H1 (cell line): ENCODE measurements around the gene BSND. TPM values are rescaled to one million over a fixed set of nuclear protein-coding genes. Genes with fewer than 3 reads are reported as not detected.

Experiments
- CTCF ChIA-PET: fragments of 300-600 bp; sonication (Branson Sonifier 250); formaldehyde crosslinking; loops from one replicate; lab custom pipeline; 2021; ENCODE audit not compliant: partially characterized antibody; lab: Charles Lee
- POLR2A ChIA-PET: fragments of 300-600 bp; sonication (Branson Sonifier 250); formaldehyde crosslinking; loops from one replicate; lab custom pipeline; 2021; ENCODE audit warnings: inconsistent platforms; ENCODE audit not compliant: partially characterized antibody; lab: Charles Lee
- DNase-seq, 2 experiments: peaks; one replicate each; pipeline versions ENCODE4 v3.0.0 to v3.0.0-alpha.2; 2010 to 2022; ENCODE audit warnings: low spot score in 2 of 2, low read depth in 1 of 2, mixed read lengths in 1 of 2
- FAIRE-seq: peaks from 2 replicates; lab custom pipeline; 2011; peaks lifted over from hg19 to GRCh38; lab: Jason Lieb, UNC
- H2AFZ ChIP-seq: 2 replicates; pipeline ENCODE4 v1.8.1; 2012; ENCODE audit warnings: low read length, inconsistent platforms
- H2AK5ac ChIP-seq: 2 replicates; pipeline ENCODE4 v1.6.1; 2013; ENCODE audit warnings: low read depth, low read length
- H2BK120ac ChIP-seq: replicated peaks from 2 replicates; pipeline ENCODE3; 2013; ENCODE audit warnings: low read depth, low read length, inconsistent platforms
- H2BK12ac ChIP-seq: 2 replicates; pipeline ENCODE4 v1.6.1; 2013; ENCODE audit warnings: low read depth, low read length
- H2BK15ac ChIP-seq: 2 replicates; pipeline ENCODE4 v1.6.1; 2013; ENCODE audit warnings: low read length
- H2BK20ac ChIP-seq: 2 replicates; pipeline ENCODE4 v1.6.1; 2013; ENCODE audit warnings: low read length
- H2BK5ac ChIP-seq: 2 replicates; pipeline ENCODE4 v1.6.1; 2013; ENCODE audit warnings: low read depth, low read length
- H3K14ac ChIP-seq: 2 replicates; pipeline ENCODE4 v1.6.1; 2013; ENCODE audit warnings: inconsistent platforms; ENCODE audit not compliant: insufficient read length
- H3K18ac ChIP-seq: 2 replicates; pipeline ENCODE4 v1.6.1; 2013; ENCODE audit warnings: low read length; ENCODE audit errors: extremely low read depth
- H3K23ac ChIP-seq: 2 replicates; pipeline ENCODE4 v1.6.1; 2013; ENCODE audit warnings: inconsistent platforms; ENCODE audit not compliant: insufficient read length
- H3K23me2 ChIP-seq: 2 replicates; pipeline ENCODE4 v1.6.1; 2013; ENCODE audit warnings: low read depth, low read length
- H3K27ac ChIP-seq: 2 replicates; pipeline ENCODE4 v1.6.1; 2011; ENCODE audit warnings: low read depth, low read length, inconsistent platforms
- H3K27me3 ChIP-seq, 4 experiments: replicated peaks in 1 of 4; 1 replicate in 1 of 4; 2 replicates in 3 of 4; pipeline versions ENCODE4 v1.6.1 to v1.8.1; 2011 to 2013; ENCODE audit warnings: low read length in 3 of 4, mild to moderate bottlenecking in 3 of 4, inconsistent platforms in 2 of 4, mixed read lengths in 2 of 4, moderate library complexity in 1 of 4; ENCODE audit not compliant: control insufficient read depth in 3 of 4, insufficient read depth in 3 of 4; ENCODE audit errors: extremely low read depth in 1 of 4
- H3K36me3 ChIP-seq, 4 experiments: 2 replicates each; pipeline versions ENCODE4 v1.6.1 to v1.8.1; 2011 to 2013; ENCODE audit warnings: mild to moderate bottlenecking in 4 of 4, low read length in 3 of 4, moderate library complexity in 2 of 4, control low read depth in 1 of 4, inconsistent platforms in 1 of 4; ENCODE audit not compliant: insufficient read depth in 4 of 4, control insufficient read depth in 2 of 4
- H3K4ac ChIP-seq: replicated peaks from 2 replicates; pipeline ENCODE3; 2013; ENCODE audit warnings: low read length, low read depth, mixed read lengths, inconsistent platforms; ENCODE audit not compliant: insufficient read length
- H3K4me1 ChIP-seq, 4 experiments: replicated peaks in 1 of 4; 1 replicate in 1 of 4; 2 replicates in 3 of 4; pipeline versions ENCODE4 v1.6.1 to v1.8.1; 2011 to 2013; ENCODE audit warnings: low read length in 3 of 4, inconsistent platforms in 2 of 4, mixed read lengths in 1 of 4; ENCODE audit not compliant: insufficient read depth in 4 of 4, control insufficient read depth in 3 of 4
- H3K4me2 ChIP-seq, 2 experiments: 2 replicates each; pipeline versions ENCODE4 v1.6.1 to v1.8.1; 2011 to 2013; ENCODE audit warnings: low read depth in 2 of 2, low read length in 2 of 2, control low read depth in 1 of 2, inconsistent platforms in 1 of 2, mild to moderate bottlenecking in 1 of 2; ENCODE audit not compliant: insufficient read depth in 1 of 2
- H3K4me3 ChIP-seq, 4 experiments: fragments of 200-600, 300-600 bp in 1 of 4; sonication (generic), shearing (Covaris generic), sonication (Bioruptor Twin) in 1 of 4; 2 replicates each; pipeline versions ENCODE4 v1.5.1 to v1.8.1; 2011 to 2016; ENCODE audit warnings: low read length in 4 of 4, low read depth in 3 of 4, control low read depth in 2 of 4, inconsistent platforms in 2 of 4, mild to moderate bottlenecking in 2 of 4, mixed read lengths in 1 of 4, moderate library complexity in 1 of 4; ENCODE audit not compliant: insufficient read depth in 2 of 4; ENCODE audit errors: extremely low read depth in 1 of 4
- H3K56ac ChIP-seq: replicated peaks from 2 replicates; pipeline ENCODE3; 2013; ENCODE audit warnings: low read depth, mild to moderate bottlenecking, mixed read lengths, low read length, inconsistent platforms; ENCODE audit not compliant: insufficient read length
- H3K79me1 ChIP-seq: 2 replicates; pipeline ENCODE4 v1.6.1; 2013; ENCODE audit warnings: low read depth, low read length, control low read depth
- H3K79me2 ChIP-seq, 2 experiments: 2 replicates each; pipeline versions ENCODE4 v1.6.1 to v1.8.1; 2012 to 2013; ENCODE audit warnings: low read length in 2 of 2, mild to moderate bottlenecking in 2 of 2, inconsistent platforms in 1 of 2; ENCODE audit not compliant: insufficient read depth in 2 of 2, control insufficient read depth in 1 of 2
- H3K9ac ChIP-seq, 4 experiments: replicated peaks in 1 of 4; 1 replicate in 1 of 4; 2 replicates in 3 of 4; pipeline versions ENCODE4 v1.6.1 to v1.8.1; 2011 to 2013; ENCODE audit warnings: low read depth in 3 of 4, low read length in 3 of 4, control low read depth in 2 of 4, mild to moderate bottlenecking in 2 of 4, moderate library complexity in 2 of 4, inconsistent platforms in 1 of 4; ENCODE audit errors: extremely low read depth in 1 of 4
- H3K9me3 ChIP-seq, 2 experiments: 2 replicates each; pipeline versions ENCODE4 v1.6.1 to v1.8.1; 2012 to 2013; ENCODE audit warnings: mild to moderate bottlenecking in 2 of 2, moderate library complexity in 2 of 2, control low read depth in 1 of 2, inconsistent platforms in 1 of 2, low read depth in 1 of 2, low read length in 1 of 2, mixed read lengths in 1 of 2; ENCODE audit not compliant: insufficient read depth in 2 of 2
- H4K20me1 ChIP-seq, 2 experiments: replicated peaks in 1 of 2; 2 replicates each; pipeline versions ENCODE3 to v1.8.1; 2011 to 2013; ENCODE audit warnings: inconsistent platforms in 2 of 2, low read length in 2 of 2, mild to moderate bottlenecking in 1 of 2; ENCODE audit not compliant: insufficient read depth in 2 of 2, control insufficient read depth in 1 of 2
- H4K5ac ChIP-seq: 2 replicates; pipeline ENCODE4 v1.6.1; 2013; ENCODE audit warnings: low read length, low read depth, mixed read lengths, inconsistent platforms; ENCODE audit not compliant: insufficient read length
- H4K8ac ChIP-seq: 2 replicates; pipeline ENCODE4 v1.8.0; 2013; ENCODE audit warnings: mild to moderate bottlenecking, moderate library complexity, low read length, inconsistent platforms; ENCODE audit not compliant: insufficient read depth; ENCODE audit errors: extremely low read depth
- H4K91ac ChIP-seq: replicated peaks from 2 replicates; pipeline ENCODE3; 2013; ENCODE audit warnings: low read length, mixed read lengths, inconsistent platforms; ENCODE audit not compliant: insufficient read length
- CHD2 ChIP-seq: IDR thresholded peaks from 2 replicates; pipeline ENCODE4 v1.6.1; 2012; ENCODE audit warnings: low read length, improper control_type of control experiment
- EP300 ChIP-seq, 2 experiments: IDR thresholded peaks; 1 replicate in 1 of 2; 2 replicates in 1 of 2; pipeline ENCODE4 v1.6.1; 2011 to 2012; ENCODE audit warnings: low read depth in 2 of 2, low read length in 2 of 2, mild to moderate bottlenecking in 2 of 2, borderline replicate concordance in 1 of 2, inconsistent platforms in 1 of 2, moderate library complexity in 1 of 2
- HDAC2 ChIP-seq, 2 experiments: fragments of 300-600 bp in 1 of 2; sonication (generic) in 1 of 2; IDR thresholded peaks; 2 replicates each; pipeline ENCODE4 v1.6.1; 2011 to 2012; ENCODE audit warnings: low read depth in 2 of 2, low read length in 2 of 2, mild to moderate bottlenecking in 2 of 2, moderate library complexity in 2 of 2, borderline replicate concordance in 1 of 2, inconsistent platforms in 1 of 2
- MAX ChIP-seq: IDR thresholded peaks from 2 replicates; pipeline ENCODE4 v1.6.1; 2012; ENCODE audit warnings: inconsistent platforms
- RAD21 ChIP-seq, 2 experiments: IDR thresholded peaks in 1 of 2; conservative IDR thresholded peaks in 1 of 2; 2 replicates each; pipeline ENCODE4 v1.6.1; 2011; ENCODE audit warnings: low read depth in 2 of 2, low read length in 2 of 2, improper control_type of control experiment in 1 of 2, inconsistent platforms in 1 of 2, mild to moderate bottlenecking in 1 of 2, moderate library complexity in 1 of 2
- RFX5 ChIP-seq: IDR thresholded peaks from 2 replicates; pipeline ENCODE4 v1.6.1; 2011; ENCODE audit warnings: low read depth, low read length, improper control_type of control experiment, borderline replicate concordance
- SIN3A ChIP-seq, 2 experiments: IDR thresholded peaks in 1 of 2; conservative IDR thresholded peaks in 1 of 2; 2 replicates each; pipeline ENCODE4 v1.6.1; 2011 to 2012; ENCODE audit warnings: low read length in 2 of 2, improper control_type of control experiment in 1 of 2, low read depth in 1 of 2, mild to moderate bottlenecking in 1 of 2
- SIX5 ChIP-seq: IDR thresholded peaks from 2 replicates; pipeline ENCODE4 v1.6.1; 2011; ENCODE audit warnings: mild to moderate bottlenecking, low read depth, low read length
- SP4 ChIP-seq: IDR thresholded peaks from 2 replicates; pipeline ENCODE4 v1.6.1; 2012; ENCODE audit warnings: low read length, inconsistent platforms
- WGBS, 2 experiments: shearing (Covaris generic) in 1 of 2; methylation state at CpG; one replicate each; pipeline versions ENCODE4 v1.1.6 to v1.1.7; 2013 to 2015; ENCODE audit warnings: low lambda C conversion rate in 2 of 2, mixed read lengths in 2 of 2, inconsistent platforms in 1 of 2, low coverage in 1 of 2, missing lambda C conversion rate in 1 of 2; ENCODE audit not compliant: insufficient replicate concordance in 2 of 2, insufficient coverage in 1 of 2, insufficient read length in 1 of 2; ENCODE audit errors: extremely low coverage in 1 of 2, missing lambda C conversion rate in 1 of 2; 5-methylcytosine and 5-hydroxymethylcytosine counted together
- polyA plus RNA-seq, 7 experiments: library from polyadenylated mRNA; depleted of rRNA in 3 of 7; stranded (reverse) in 5 of 7; unstranded in 2 of 7; fragments of >200 nt in 5 of 7; fragments of 200-250 nt in 2 of 7; gene quantifications; 1 replicate in 5 of 7; 2 replicates in 1 of 7; 4 replicates in 1 of 7; pipeline versions ENCODE4 v1.2.1 to v1.2.3, GENCODE V29; 2011 to 2013; ENCODE audit warnings: missing spikeins in 2 of 7, mixed read lengths in 2 of 7
- total RNA-seq: library from RNA; stranded (reverse); fragmentation: NEBNext Ultra II Directional; extraction: Animal tissue kit (Norgen Biotek cat#: 25700); gene quantifications from 2 replicates; pipeline ENCODE4 v1.2.1, GENCODE V29; 2021

The BSND gene
- total and polyA plus RNA-seq, 2 of the 8 experiments (the other 6 are each of a cell fraction or from before 2014, with no cell fraction given) = 0.43 to 0.68 TPM

GRCh38 chr1:54975356-54976108 lies 23.2 kb upstream of the BSND start:
- Histone ChIP-seq H3K4ac (no peak overlapping the region), H3K27me3 (peaks cover 0 to 19% (median 14%) of the 10 kb centered on the region in 4 experiments; a peak in 6 of 7 replicates), H3K4me2 (no peak overlapping the region), H2BK15ac (peak overlapping the region; percentile 34; the same call in 1 of the 2 replicates), H3K79me2 (no peaks in the 10 kb centered on the region), H4K91ac (no peak overlapping the region), H3K79me1 (no peaks in the 10 kb centered on the region), H3K23ac (no peak overlapping the region), H3K9ac (no peak overlapping the region), H3K27ac (no peak overlapping the region), H2AFZ (no peak overlapping the region), H3K4me3 (no peak overlapping the region), H3K18ac (no peak overlapping the region), H3K23me2 (peaks cover 5% of the 10 kb centered on the region), H4K20me1 (no peaks in the 10 kb centered on the region), H3K56ac (no peak overlapping the region), H4K5ac (no peak overlapping the region), H2BK20ac (no peak overlapping the region), H2AK5ac (0 out of 2 replicates have a peak overlapping the region, but pooled peaks have one; percentile 7), H3K9me3 (no peaks in the 10 kb centered on the region), H2BK12ac (no peak overlapping the region), H3K14ac (no peak overlapping the region), H2BK5ac (no peak overlapping the region), H3K4me1 (peaks cover 0 to 8% (median 6%) of the 10 kb centered on the region in 4 experiments; a peak in 6 of 7 replicates), H2BK120ac (no peak overlapping the region), H3K36me3 (no peaks in the 10 kb centered on the region), H4K8ac (no peak overlapping the region)
- ChIA-PET CTCF (interaction anchor here (0.9 to 18.4 kb wide), 5 partner anchors 12 to 47 kb away, joined by 3 to 436 read pairs (median 3); no protein-coding TSS in a partner anchor), POLR2A (no interaction called here)
- FAIRE-seq (no peak), DNase-seq (no peak)
- WGBS, 2 experiments = 76% methylated on average over 4 of the region's 4 CpGs; no CpG with 5 or more reads in 1 of the 2 experiments
- TF ChIP-seq EP300 (IDR thresholded peaks at IDR 0.05; ENCODE audit: borderline replicate concordance in 1 of 2, low read depth in 2 of 2, low read length in 2 of 2) (no peak), RAD21 (IDR thresholded peaks at IDR 0.05 in 1 of 2, conservative IDR thresholded peaks at IDR 0.05 in 1 of 2; ENCODE audit: low read depth in 2 of 2, low read length in 2 of 2) (no peak), SP4 (no peak), SIX5 (no peak), CHD2 (no peak), RFX5 (no peak), MAX (no peak), SIN3A (conservative IDR thresholded peaks at IDR 0.05 in 1 of 2, IDR thresholded peaks at IDR 0.05 in 1 of 2; ENCODE audit: low read depth in 1 of 2, low read length in 2 of 2) (no peak), HDAC2 (IDR thresholded peaks at IDR 0.05; ENCODE audit: borderline replicate concordance in 1 of 2, low read depth in 2 of 2, low read length in 2 of 2) (no peak)
